ELR (cell line): ENCODE results near the gene STK24.

Experiments
- DNase-seq: peaks from one replicate; pipeline ENCODE4 v3.0.0-alpha.2; 2015; ENCODE audit warnings: low read depth

STK24 gene

DNA sequence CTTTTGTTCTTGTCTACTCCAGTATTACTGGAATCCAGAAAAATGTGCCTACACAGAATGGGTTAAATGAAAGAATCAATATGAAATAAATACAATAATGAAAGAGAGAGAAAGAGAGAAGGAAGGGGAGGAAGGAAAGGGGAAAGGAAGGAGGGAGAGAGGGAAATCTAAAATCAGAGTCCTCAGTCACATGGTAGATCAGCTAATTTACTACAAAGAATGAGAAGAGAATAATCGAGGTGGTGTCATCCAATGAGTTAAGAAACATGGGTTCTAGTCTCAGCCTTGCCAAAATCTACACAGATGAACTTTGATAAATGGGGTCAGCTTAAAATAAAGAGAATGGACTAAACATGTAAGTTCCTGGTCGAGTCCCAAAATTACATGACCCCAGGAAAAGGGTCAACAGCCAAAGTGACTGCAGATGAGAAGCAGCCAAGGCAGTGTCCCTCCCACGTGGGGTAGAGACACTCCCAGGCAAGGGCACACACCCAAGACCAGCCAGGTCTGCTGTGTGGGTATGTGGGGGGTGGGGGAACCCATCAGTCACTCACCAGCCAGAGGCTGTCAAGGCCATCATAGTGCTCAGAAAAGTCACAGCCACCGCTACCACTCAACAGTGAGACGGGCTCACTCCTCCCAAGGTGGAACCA, 103.6 kb downstream of the STK24 start:
- no peak for DNase-seq

DNA sequence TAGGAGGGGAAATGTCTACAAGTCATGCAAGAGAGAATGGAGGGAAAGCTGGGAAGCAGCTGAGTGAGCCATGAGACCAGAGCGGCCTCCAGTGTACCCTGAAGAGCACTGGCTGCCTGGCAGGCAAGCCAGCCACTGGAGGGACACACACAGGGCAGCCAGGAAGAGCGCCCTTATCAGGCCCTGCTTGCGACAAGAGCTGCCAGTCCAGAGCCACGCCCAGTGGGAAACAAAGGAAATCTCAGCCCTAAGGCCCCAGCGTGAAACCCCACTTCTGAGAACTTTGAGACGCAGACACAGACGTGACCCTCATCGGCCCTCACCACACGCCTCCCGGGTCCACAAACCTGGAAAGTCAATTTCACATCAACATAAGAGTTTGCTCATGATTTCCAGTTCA, 105.0 kb downstream of the STK24 start:
- no peak for DNase-seq

DNA sequence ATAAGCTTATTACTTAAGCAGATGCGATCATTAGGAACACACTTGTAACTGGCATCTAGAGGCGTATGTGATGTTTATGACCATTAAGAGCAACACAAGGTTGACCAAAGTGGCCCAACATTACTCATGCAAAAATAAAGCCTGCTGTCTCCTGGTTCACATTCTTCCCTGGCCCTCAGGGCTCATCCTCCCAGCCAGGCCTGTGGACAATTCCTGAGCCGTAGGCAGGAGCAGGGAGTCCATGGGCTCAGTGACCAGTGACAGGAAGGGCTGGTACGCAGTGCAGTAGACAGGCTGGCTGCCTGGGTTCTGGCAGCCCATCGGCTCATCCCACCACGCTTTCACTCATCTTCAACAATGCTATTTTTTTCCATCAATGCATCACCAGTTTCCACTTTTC, 106.0 kb downstream of the STK24 start:
- DNase-seq, result no peak

DNA sequence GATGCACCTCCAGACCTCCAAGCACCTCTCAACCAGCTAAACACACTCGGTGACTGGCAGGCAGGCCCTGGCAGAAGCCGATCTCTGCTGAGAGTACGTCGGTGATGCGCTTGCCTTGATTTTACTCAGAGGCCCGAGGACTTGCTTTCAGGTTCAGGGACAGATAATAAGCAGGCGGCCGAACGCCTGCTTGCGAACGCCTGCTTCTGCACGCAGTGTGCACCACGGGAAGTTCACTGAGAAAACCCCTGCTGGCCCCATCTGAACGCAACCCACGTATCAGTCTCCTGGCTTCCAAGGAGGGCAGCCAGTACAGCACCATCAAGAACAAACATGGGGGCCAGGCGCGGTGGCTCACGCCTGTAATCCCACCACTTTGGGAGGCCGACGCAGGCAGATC, 108.0 kb downstream of the STK24 start:
- DNase-seq, result no peak

DNA sequence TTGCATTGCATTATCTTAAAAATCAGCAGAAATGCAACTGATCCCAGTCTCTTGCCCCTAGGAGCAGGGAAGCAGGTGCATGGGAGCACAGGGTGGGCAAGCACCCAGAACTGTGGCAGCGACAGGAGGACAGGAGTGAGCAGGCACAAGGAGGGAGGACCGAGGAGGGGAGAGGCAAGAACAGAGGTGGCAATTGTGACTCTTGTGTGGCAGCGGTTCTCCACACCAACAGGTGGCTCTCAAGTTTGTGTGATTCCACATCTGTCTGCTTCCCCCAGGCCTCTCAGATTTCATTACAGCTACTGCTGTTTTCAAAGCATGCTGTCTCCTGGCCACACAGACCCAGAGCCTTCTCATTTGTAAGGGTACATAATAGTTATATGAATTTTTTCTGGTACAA, 108.5 kb downstream of the STK24 start:
- DNase-seq, result no peak

DNA sequence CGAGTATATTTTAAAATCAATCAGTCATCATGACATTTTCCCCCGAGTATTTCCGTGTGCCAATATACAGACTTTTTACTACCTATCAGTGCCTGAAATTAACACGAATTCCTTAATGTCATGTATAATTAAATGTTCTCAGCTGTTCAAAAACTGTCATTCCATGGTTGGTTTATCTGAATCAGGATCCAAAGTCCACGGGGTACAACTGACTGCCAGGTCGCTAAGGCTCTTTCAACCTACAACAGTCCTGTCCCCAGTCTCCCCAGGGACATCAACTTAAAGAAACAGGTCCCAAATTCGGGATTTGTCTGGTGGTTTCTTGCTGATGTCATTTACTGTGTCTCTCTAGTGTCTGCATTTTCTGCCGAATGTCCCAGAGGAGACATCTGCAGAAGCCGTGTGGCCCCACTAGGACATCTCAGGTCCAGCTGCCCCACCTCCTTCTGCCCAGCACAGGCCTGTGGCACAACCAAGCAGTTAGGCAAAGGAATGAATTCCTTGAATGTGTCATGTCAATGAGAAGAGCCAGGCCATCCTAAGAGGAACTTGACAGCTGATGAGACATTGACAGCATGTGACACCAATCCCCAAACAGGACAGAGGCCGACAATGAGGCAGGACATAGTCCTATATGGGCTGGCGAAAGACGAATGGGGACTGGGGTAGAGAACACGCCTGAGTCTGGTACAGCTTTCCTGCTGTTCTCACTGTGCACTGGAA, 109.5 kb downstream of the STK24 start:
- no peak for DNase-seq

DNA sequence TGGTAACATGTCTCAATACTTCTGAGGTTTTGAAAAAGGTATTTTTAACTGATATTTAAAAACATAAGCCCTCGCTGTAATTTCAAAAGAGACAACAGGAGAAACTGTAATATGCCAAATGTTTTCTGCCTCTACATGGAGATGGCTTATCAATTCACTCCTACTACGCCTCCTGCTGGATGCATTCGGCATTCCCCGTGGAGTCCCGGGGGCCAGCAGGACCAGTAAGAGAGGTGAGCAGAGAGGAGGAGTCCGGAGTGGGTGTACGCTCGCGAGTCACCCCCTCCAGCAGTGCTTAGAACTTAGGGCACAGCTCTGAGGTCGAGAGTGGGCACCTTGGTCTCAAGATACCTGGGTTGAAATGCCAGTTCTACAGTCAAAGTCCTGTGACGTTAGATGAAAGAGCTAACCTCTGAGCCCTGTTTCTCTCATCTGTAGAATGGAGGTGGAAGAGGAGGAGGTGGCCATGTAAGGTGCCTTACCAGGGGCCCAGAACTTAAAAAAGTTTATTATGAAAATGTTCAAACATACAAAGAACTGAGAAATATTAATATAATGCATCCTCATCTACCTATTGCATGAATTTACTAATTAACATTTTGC, 110.2 kb downstream of the STK24 start:
- DNase-seq, result peak; percentile 85

DNA sequence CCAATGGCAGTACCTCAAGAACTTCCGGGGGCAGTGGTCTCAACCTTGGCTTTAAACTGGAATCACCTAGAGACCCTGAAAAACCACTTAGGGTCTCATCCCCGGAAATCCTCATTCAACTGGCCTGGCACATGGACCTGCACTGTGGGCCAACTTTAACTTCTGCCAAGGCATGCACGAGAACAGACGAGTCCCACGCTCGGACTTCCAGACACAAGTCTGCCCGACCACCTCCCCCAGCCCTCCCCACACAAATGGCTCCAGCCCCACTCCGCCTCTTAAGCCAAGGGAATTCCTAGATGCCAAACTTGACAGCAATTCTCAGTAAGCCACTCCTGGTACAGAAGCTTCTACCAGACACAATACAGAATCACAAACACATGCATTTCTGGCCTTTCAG, 114.0 kb downstream of the STK24 start:
- no peak for DNase-seq

DNA sequence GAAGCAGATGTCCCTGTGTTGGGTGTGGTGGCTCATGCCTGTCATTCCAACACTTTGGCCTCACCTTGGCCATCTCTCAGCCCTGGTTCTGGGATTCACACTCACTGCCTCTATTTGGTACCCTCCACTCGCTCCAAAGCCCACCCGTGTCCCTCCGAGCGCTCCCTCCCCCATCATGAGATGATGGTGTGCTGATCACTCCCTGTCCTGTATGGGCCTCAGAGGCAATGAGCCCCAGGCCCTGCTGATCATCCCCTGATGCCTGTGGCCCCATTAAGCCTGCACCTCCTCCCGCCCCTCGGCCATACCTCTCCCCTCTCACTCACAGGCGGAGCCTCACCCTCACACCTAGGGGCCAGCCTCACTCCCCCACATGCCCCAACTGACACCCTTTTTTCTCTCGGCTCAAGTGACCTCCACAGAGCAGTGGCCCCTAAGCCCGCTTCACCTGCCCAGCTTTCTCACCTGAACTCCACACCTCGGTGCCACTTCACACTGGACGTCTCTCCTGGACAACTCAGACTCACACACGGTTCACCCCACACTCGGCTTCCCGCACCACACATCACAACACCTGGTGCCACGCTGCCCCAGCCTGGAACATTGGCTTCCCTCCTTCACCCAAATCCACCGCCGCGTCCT, 114.5 kb downstream of the STK24 start:
- no peak for DNase-seq

DNA sequence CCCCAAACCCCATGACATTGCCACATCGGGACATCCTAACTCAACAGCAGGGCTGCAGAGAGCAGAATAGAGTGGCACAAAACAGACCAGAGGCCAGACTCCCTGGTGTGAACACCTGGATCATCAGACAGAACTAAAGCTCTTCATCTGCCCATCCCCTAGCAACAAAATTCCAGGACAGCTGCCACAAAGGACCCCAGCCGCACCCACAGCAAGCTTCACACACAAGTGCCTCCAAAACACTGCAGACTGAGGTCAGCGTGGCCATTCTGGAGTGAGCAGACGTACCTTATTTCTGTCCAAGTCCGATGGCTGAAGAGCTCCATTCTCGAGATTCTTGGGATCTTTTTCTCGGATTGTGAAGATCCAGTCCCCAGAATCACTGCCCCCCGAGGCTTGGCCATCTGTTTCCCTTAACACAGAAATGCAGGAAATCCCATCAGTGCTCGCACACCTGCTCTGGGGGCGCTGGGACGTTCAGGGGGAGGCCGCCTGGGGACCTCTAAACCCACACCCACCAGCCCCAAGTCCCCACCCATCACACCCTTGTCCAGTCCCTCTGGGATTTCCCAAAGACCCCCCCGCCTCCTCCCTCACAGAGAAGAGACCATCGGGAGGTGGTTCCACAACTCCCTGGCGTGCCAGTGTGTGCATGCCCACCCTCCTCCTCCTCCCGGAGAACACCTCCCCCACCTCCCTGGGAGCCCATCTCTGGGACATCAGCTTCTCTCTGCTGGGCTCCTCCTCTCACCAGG, 115.2 kb downstream of the STK24 start:
- DNase-seq, result no peak

DNA sequence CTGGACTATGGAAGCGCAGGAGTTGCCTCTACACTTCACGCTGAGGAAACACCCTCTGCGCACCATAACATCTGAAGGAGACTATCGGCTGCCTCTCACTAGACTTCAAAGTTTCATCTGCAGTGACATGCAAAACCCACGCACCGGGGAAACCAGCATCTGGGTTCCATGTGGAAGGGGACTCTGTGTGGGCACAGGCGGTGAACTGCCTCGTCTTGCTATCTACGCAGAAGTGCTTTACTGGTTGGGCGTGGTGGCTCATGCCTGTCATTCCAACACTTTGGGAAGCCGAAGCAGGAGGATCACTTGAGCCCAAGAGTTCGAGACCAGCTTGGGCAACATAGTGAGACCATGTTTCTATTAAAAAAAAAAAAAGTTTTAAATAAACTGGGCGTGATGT, 116.4 kb downstream of the STK24 start:
- DNase-seq, result no peak

DNA sequence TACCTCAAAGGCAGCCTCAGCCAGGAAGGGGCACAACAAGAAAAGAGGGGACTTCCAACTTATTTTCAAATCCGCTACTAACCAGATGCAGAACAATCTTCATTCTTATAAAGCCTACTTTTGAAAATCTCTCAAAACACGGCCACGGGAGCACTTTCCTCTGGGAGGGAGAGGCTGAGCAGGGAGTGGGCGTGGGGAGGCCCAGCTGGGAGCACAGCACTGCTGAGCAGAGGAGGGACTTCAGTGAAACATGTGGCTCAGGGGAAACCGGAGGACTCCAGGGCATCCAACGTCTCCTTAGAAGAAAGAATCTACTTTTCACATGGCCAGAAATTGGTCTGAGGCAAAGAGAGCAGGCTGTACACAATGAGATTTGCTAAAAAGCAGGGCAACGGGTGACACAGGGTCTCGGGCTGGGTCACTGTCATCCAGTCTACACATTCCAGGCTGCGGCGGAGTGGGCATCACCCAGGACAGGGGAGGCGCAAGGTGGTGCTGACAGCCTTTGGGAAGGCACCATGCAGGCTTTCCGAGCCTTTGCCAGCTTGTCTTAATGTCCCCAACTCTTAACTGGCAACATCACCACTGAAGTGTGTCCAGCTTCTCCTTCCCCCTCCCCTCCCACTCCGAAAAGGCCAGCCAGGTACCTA, 117.1 kb downstream of the STK24 start:
- DNase-seq, result no peak

DNA sequence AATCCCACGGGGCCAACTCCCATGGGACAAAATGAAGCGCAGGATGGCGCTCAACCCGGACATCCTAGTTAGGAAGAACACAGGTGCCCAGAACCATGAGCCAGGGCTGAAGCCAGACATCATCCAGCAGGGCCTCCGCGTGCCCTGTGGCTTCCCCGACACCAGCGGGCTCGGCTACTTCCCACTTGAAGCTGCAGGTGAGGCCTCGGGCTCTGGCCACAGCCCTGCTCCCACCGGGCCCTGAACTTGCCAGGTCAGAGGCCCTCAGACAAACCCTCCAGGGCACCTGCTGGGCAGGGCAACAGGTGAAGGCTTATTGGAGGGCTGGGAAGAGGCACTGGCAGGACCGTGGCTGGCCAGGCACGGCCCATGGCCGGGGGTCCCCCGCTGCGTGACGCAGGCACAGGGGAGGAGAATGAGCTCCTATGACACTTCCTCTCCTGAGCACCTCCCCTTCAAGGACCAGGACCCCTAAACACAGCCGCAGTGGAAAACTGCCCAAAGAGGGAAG, 117.7 kb downstream of the STK24 start:
- no peak for DNase-seq

DNA sequence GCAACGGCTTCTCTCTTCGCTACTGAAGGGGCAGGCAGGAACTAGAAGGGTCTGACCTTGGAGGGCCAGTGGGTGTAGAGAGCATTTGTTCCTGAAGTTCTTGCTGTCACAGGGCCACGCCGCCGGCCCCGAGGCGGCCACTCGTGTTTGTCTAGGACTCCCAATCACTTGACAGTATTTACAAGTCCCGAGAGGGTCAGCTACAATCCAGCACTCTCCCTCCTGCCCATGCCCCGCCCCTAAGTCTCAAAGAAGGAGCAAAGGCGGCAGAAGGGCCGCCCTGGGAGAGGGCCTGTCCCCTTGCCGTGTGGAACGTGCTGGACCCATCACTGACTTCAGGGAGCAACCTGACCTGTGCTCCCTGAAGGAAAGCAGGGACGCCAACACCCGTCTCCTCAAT, 118.5 kb downstream of the STK24 start:
- no peak for DNase-seq

DNA sequence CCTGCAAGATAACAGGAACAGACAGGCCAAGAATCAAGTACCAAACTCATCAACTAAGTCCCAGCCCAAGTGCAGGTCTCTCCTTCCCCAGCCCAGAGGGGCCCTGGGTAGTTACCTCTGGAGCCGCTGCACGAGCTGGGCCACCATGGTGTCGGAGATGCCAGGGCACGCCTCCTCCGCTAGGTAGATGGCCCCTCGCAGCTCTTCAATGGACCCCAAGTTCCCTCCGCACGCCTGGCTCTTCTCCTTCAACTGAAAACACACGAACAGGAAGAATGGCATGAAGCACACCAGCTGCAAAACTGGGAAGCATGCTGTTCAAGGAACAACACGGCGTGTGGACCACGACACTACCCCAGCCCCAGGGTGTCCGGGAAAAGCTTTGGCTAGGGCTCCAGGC, 119.9 kb downstream of the STK24 start:
- DNase-seq, result no peak

DNA sequence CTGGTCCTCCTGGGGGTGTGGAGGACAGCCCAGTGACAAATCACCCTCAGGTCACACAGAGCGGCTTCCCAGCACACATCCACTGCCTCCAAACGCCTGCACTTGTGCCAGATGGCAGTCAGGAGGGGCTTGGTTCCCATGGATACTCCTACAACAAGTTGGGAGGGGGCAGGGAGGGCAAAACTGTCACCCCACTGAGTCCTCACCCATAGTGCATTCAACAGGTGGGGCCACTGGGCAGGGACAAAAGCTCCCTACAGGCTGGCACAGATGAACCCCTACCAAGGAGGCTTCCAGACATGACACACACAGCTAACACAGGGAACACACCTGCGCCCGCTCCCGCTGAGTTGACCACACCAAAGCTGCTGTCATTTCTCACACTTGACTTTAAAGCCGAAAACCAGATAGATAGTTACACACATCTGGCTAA, 120.5 kb downstream of the STK24 start:
- no peak for DNase-seq

DNA sequence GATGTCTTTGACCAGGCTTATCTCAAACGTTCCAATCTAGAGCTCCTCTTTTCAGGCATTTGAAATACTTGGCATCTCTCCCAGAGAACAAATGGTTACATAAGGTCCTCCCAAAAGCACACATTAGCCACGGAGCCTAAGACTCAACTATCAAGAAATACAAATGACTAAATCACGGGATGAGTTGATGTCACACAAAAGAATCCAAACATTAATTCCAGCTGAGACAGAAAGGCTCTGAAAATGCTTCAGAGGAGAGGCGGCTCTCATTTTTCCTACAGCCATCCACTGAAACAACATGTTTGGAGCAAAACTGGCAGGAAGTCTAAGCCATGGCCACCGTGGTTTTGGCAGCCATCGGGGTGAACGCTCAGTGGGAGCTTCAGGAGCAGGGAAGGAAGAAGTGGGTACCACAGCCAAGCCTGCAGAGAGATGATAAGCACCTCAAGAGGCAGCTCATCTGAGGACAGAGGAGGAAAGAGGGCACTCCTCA, 122.5 kb downstream of the STK24 start:
- DNase-seq, result peak; percentile 59

DNA sequence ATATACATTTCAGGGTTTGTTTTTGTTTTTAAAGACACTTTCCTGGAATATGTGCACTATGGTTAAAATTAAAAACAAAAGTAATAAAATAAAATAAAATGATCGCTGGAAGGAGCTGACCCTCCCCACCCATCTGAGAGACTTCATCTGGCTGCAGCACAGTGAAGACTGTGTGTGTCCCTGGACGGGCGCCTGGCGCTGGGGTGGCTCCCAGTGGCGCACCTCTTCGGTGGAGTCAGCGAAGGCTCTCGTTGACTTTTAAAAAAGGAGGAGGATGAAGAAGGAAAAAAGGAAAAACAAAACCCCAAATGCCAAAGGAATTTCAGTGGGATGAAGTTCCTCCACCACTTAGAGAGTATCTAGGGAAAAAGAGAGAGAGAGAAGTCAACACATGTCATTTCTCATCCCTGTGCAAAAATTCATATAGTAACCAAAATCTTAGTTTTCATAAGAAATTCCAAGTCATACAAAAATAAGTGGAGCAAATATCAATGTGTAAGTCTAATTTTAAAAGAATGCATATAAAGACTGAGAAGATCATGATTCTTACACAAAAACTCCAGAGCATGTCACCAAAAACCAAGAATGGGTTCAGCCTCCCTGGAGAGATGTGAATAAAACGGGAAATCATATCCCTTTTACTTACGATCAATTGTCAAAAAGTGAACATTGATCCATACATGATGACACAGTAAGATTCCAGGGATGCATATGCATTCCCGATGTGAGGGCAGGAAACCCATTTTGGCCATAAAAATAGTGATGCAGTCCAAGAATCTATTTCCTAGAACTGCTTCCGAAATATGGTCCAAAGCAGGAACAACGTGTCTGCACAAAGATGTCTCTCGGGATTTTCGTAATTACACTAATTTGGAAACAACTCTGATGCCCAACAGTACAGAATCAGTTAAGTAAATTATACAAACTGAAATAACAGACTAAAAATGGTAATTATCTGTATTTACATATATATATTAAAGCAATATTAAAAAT, 123.8 kb downstream of the STK24 start:
- no peak for DNase-seq

DNA sequence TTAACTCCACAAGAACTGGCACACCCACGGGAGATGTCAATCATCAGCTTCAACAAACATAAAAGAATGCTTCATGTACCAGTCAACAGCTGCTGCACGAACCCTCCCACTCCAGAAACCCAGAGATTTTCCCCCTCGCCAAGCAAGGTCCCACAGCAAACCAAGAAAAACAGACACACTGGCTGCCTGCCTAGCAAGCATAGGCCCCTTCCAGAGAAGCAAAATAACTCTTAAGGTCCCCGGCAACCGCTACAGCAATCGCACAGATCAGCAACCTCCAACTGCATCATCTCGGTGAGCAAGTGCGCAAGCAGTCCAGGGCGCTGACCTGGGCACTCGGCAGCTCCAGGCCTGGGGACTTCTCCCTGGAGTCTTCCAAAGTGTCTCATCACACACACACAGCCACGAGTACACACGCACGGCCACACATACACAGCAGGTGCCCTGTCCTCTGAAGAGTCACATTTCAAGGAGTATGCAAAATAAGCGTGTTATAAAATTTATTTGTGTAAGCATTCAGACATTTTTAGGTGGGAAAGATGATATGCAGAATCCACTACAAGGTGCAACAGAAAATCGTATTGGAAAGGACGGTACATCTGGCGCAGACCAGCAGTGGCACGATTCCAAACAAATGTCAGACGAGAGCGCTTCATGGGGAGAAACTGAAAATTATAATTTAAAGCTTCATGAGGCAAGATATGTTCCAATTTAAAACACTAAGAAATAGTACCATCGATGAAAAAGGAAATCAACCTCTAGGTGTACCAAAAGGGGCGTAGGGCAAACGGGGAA, 125.0 kb downstream of the STK24 start:
- DNase-seq, result no peak
